ENCODE data around the gene PLCB1.
"Not testable (repeated sequence)": the region's sequence is repeated elsewhere in the genome, so short reads cannot be mapped to it uniquely, and the experiment has no call there.

PLCB1 gene

DNA sequence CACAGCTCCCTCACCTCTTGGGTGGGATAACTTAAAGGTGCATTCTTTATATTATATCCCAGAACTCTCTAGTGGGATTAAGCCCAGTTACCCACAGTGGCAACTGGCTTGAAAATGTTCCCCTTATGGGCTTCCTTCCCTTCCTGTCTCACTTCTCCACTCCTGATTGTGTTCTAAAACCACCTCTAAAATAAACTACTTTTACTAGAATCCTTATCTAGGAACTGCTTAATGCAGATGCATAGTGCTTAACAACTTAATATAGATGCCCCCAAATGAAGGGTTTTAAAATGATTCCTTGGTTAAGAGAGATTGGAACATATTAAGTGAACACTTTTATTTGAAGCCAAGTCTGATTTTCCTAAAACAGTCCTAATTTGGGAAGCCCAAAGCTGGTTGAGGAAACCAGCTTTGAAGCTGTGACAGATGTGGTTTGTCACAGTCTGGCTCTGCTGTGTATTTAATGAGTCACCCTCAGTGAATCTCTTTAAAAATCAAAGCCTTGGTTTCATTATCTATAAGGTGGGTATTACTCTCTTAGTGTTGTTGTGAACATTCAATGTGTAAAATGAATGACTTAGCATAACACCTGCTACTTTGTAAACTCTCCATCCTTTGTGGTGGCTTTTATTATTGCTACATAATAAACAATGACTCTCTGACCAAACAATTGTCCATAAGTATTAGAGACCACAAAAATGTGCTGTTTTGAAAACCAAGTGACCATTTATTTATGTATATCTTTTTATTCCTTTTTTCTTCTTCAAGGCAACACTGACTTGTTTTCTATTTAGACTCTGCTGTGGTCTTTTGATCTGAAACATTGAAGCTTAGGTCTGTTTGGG lies 24.4 kb downstream of the PLCB1 start:
- no peak for DNase-seq (ENCODE audit: low read depth in 2 of 2, low spot score in 1 of 2)

DNA sequence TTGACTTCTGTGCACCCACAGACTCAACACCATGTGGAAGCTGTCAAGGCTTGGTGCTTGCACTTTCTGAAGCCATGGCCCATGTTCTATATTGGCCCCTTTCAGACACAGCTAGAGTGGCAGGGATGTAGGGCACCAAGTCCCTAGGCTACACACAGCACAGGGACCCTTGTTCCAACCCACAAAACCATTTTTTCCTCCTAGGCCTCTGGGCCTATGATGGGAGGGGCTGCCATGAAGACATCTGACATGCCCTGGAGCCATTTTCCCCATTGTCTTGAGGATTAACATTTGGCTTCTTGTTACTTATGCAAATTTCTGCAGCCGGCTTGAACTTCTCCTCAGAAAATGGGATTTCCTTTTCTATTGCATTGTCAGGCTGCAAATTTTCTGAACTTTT lies 27.2 kb downstream of the PLCB1 start:
- DNase-seq (ENCODE audit: low read depth in 2 of 2, low spot score in 1 of 2): not testable (repeated sequence)

DNA sequence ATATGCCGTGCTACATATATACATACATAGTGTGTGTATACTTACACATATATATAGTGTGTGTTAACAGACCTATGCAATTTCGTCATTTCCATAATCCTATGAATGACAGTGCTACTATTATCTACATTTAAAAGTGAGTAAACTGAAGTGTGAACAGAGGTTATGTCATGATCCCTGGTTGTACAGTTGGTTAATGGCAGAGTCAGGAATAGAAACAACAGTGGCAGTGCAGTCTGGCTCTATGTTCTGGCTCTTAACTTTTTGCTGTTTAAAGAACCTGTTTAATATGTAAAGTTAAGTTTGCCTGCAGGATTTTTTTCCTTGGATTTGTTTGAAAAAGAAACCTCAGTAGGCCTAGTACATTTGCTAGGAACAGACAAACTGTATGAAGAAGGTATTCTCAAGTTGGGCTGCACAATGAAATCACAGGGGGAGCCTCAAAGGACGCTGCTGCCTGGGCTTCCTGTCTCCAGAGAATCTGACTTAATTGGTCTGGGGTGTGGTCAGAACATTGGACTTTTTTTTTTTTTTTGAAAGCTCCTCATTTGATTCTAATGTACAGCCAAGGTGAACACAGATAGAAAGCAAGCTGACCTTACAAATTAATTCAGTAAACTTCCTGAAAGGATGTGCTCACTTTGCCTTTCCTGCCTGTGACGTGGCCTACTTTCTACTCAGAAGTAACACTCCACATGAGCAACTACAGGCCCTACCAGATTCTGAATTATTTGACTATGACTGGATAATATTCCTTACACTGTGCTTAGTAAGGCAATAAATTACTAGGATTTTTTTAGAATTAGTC lies 29.4 kb downstream of the PLCB1 start:
- no peak for DNase-seq (ENCODE audit: low read depth in 2 of 2, low spot score in 1 of 2)

DNA sequence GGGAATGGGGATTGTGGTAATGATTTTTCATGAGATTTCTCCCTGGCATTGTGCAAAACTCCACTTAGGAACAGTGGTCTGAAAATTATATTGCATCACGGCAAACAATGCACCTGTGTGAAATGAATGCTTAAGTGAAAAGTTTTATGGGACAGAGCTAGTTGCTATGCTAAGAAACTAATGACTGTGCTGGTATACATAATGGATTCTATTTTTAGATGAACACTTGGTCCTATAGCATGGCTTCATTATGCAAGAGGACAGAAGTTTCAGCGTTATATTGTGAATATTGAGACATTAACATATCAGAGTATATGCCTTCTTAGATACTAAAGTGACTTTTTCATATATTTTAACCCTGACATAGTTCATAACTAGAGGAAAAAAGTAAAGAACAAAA lies 30.5 kb downstream of the PLCB1 start:
- DNase-seq (ENCODE audit: low read depth in 2 of 2, low spot score in 1 of 2): no peak

DNA sequence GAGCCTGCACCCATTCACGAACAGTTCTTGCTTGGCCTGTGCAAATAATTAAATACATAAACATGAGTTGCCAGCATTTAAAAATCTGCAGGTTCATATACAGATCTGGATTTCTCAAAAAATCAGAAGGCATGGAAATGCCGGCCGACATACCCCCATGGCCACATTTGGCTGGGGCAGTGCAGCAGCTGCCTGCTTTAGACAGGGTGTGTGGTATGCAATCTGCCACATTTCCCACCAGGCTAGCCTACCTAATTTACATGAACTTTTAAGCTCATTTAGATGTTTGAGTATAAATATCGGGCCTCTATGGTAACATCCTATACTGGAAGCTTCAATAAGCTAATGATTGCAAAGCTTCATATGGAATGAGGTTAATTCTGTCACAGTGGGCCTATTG lies 31.5 kb downstream of the PLCB1 start:
- DNase-seq (ENCODE audit: low read depth in 2 of 2, low spot score in 1 of 2): no peak

DNA sequence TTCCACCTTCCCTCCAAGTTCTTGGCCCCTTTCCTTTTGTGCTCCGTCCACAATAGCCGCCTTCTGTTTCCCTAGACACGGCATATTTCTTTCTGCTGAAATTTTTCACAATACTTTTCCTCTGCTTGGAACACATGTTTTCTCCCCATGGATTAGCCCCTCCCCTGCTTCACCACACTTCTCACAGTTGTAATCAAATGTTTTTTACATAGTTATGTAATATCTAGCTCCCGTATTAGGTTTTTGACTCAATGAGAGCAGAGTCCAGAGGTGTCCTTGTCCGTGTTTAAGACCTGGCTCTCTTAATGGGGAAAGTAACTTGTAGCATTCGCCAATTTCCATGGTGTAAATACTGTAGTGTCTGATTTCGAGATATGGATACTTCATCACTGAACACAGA lies 34.7 kb downstream of the PLCB1 start:
- DNase-seq (ENCODE audit: low read depth in 2 of 2, low spot score in 1 of 2): no peak

DNA sequence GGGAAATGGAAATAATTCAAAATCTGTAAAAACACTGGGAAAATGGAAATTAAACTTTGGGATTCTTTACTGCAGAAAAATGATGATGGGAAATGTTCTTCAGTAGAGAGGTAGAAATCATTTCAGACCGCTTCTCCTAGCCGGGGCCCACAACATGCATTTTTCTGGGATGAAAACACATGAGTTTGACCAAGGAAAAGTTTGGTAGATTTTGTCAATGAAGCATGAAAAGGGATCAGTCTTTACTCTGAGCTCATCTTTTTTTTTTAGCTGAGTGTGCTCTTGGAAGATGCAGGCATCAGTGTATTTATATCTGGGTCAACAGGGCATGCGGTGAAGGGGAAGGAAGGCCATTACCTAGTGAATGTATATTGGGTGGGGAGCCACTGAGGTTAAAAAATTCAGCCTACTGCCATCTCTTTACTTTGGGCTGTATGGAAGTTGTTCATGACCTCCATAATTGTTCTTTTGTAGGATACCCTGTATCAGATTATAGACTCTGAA lies 36.8 kb downstream of the PLCB1 start:
- DNase-seq (ENCODE audit: low read depth in 2 of 2, low spot score in 1 of 2): no peak

DNA sequence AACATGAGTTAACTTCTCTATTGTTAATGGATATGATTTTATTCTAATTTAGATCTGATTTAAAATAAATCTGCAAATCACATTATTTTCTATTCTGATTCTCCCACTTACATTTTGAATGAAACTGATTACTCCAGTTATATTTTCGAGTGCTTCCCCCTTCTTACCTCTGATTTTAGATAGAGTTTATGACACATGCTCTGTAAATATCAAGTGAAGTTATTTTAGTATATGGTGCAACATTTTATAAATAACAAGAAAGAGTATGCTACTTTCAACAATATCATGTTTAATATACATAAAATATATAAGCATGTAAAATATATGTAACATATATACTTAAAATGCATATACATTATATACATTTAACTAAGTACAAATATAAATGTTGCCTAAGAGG lies 38.9 kb downstream of the PLCB1 start:
- DNase-seq (ENCODE audit: low read depth in 2 of 2, low spot score in 1 of 2): no peak

DNA sequence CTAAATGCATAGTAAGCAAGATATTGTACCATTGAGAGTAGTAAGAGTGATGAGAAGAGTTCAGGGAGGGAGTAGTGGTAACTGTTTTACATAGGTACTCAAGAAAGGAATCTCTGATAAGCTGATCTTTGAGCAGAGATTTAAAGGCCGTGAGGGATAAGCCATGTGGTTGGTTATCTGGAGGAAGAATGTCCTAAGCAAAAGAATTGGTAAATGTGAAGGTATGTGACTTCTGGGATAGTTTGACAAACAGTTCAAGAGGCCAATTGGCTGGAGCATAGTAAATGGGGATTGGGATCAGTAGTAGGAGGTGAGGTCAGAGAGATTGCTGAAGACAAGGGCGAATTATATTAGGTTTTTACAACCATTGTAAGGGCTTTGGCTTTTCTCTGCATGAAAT lies 40.1 kb downstream of the PLCB1 start:
- no peak for DNase-seq (ENCODE audit: low read depth in 2 of 2, low spot score in 1 of 2)

DNA sequence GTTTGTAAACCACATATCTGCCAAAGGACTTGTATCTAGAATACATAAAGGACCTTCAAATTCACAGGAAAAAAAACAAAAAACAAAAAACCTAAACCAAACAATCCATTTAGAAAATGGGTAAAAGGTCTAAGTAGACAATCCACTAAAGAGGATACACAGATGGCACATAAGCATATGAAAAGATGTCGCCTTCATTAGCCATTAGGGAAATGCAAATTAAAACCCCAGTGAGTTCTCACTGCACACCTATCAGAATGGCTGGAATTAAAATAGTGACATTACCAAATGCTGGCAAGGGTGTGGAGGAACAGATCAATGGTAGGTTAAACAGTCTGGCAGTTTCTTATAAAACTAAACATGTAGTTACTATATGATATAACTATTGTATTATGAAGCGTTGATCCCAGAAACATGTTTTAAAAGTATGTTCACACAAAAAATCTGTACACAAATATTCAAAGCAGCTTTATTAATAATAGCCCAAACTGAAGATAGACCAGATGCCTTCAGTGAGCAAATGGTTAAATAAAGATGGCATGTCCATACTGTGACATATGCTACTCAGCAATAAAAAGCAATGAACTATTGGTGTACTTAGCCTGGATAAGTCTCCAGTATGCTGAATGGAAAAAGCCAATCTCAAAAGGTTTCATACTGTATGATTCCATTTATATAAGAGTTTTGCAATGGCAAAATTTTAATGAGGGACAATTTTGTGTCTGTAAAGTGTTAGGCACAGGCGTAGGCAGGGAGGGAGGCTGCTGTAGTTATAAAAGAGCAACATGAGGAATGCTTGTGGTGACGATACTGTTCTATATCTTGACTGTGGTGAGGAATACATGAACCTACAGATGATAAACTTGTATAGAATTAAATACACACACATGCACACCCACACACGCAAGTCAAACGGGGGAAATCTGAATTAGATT lies 43.9 kb downstream of the PLCB1 start:
- DNase-seq (ENCODE audit: low read depth in 2 of 2, low spot score in 1 of 2): no peak

DNA sequence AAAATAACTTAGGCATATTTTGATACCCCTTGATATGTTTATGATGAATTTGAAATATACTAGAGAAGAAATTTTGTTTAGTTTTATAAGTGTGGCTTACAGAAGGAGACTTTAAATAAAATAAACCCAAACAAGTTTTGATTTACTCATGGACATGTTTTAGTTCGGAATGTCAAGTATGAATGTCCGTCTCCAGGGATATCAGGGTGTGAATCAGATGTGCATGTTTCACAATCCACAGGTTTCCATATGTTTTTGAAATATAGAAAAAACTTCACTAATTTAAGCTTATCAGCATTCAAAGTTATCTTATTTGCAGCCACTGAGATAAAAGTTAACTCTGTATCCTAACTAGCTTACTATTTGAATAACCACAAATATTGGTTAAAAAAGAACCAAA lies 51.5 kb downstream of the PLCB1 start:
- DNase-seq (ENCODE audit: low read depth in 2 of 2, low spot score in 1 of 2): no peak

DNA sequence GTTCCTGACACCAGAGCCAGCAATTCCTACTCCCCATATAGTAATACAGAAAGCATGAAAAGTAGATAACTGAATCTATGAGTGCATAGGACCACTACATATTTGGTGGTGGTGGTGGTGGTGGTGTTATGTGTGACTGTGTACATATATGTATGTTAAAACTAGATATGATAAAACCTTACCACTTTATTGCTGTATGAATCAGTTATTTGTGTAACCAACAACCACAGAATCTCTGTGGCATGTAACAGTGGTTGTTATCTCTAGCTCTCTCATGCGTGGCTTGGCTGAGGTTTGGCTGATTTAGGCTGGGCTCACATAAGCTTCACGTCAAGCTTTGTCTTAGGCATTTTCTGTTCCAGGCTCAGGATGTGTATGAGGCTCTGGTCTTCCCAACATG lies 55.7 kb downstream of the PLCB1 start:
- no peak for DNase-seq (ENCODE audit: low read depth in 2 of 2, low spot score in 1 of 2)

DNA sequence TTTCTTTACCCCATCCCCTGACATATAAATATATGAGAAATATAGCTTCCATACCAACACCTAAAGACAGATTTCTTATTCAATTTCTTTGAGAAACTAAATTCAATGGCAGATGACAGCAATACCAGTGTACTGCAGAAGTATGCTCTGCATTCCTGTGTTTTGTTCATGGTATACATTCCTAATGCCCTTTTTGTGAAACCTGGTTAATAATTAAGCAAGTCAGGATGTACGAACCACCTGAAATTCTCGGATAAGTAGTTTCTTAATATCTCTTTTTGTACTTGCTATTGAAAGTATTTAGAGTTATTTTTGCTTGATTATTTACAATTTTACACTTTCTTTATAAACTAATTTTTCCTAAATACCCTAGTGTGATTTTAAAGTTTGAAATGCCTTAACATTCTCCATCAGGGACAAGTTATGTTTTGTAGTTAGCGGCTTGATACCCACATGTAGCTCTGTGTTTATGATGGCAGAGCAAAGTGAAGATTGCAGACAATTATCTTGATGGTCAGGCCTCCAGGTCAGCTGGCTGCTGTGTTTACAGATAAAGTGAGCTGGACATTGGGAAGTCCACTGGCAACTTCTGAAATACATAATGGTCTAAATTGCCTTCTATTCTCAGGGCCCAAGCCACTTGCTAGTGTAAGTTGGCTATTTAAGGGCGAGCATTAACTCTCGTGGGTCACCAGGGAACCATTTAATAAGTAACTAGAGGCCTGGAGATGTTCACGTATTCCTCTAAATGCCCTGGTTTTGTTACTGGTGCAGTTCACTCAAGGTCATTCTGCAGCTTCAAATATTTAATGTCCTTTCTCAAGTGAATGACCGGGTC lies 58.2 kb downstream of the PLCB1 start:
- no peak for DNase-seq (ENCODE audit: low read depth in 2 of 2, low spot score in 1 of 2)

DNA sequence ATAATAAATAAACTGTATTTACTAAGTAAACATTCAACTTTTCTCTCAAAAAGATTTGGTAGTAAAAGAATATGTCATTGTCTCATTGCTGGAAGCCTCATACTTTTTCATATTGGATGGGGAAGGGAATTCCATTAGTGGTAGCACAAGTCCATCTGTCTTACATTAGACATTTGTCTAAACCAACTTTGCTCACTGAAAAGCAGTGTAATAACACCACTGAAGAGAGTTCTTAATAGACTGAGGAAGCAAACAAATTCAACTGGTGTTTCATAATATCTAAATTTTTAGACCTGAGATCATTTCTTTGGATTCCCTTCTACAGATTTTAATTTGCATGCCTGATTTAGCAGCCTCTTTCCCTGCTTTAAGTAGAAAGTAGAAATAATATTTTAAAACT lies 62.7 kb downstream of the PLCB1 start:
- no peak for DNase-seq (ENCODE audit: low read depth in 2 of 2, low spot score in 1 of 2)

DNA sequence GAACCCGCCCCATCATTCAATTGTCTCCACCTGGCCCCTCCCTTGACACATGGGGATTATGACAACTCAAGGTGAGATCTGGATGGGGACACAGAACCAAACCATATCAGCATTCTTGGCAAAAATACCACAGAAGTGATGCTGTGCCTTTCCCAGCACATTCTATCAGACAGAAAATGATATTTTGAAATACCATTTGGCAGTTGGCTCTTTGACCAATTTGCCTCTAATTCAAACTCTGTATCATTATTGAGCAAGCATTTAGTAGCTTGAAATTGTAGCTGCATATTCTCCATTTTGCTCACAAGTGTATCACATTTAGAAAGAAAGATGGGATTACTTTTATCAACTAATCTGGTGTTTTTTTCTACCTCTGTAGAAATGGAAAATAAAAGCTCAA lies 64.0 kb downstream of the PLCB1 start:
- no peak for DNase-seq (ENCODE audit: low read depth in 2 of 2, low spot score in 1 of 2)

DNA sequence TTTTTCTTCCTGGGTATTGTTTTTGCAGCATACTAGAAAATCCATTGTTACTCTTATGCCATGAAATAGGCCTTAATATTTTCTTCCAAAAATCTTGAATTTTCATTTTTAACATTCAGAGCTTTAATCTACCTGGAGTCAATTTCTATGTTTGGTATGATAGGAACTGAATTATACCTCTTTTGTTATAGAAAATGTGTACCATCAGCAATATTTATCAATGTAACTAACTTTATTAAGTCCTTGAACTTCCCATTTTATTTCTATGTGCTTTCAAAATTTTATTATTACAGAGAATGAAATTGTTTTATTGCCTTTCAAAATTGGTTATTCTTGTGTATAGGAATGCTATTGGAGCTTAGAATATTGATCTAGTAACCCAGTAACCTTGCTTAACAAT lies 68.2 kb downstream of the PLCB1 start:
- DNase-seq (ENCODE audit: low read depth in 2 of 2, low spot score in 1 of 2): no peak

DNA sequence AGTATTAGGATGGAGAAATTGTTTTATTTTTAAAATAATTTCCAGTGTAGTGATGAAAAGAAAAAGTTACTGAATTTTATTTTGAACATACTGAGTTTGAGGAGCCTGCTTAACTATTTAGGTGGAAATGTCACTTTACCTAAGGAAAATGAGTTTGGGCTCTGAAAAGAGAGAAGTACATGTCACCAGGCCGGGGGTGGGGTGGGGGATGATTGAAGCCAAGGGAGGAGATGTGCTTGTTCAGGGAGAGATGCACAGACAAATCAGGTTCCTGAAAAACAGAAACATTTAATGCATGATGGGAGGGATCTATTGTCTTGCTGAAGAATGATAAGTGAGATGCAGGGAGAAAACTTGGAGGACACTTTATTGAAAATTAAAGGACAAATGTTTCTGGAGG lies 71.3 kb downstream of the PLCB1 start:
- no peak for DNase-seq (ENCODE audit: low read depth in 2 of 2, low spot score in 1 of 2)

DNA sequence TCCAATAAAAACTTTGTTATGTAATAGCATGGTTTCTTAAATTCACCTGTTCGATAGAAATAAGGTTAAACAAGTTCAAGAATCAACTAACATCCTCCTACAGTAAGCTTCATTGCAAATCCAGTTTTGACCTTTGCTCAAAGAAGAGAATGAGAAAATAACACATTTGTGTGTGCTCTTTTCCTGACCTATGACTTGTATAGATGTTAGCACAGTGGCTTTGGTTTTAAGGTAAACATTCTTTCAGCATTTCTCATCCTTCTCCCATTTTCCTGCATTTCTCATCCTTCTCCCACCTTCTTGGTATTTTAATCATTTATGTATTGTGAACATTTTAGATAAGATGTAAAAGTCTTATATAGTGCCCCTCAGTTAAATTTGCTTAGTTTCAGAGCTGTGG lies 73.9 kb downstream of the PLCB1 start:
- DNase-seq (ENCODE audit: low read depth in 2 of 2, low spot score in 1 of 2): no peak

DNA sequence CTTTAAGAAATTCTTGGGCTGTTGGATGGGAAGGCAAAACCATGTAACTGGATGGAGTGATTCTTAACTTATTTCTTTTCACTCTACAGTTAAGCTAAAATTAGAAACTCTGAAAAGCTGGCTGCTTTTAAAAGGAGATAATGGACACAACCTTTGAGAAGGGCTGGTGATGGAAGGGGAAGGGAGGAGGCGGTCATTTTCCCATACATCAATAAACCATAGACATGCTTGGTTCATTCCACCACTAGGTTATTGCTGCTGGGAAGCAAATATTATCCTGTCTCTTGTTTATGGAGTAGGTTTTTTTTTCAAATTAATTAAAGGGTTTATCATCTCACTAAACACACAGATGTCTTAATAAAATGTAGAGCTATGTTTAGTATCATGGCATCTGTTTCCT lies 76.2 kb downstream of the PLCB1 start:
- no peak for DNase-seq (ENCODE audit: low read depth in 2 of 2, low spot score in 1 of 2)

DNA sequence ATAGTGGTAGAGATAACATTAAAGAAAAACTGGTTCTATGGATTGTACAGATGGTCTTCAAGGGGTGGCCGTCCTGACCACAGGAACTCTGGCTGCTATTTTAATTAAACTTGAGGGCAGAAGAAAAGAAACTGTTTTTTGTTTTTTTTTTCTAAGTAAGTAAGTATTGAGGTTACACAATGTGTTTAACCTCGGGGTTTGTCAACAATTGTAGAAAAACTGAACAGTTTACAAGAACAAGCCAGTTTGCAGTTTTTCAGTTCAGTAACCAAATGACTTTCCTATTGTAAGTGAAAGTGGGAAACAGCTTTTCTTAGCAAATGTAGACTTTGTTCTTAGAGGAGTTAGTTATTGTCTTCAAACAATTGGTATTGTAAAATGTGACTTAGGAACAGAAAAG lies 77.0 kb downstream of the PLCB1 start:
- no peak for DNase-seq (ENCODE audit: low read depth in 2 of 2, low spot score in 1 of 2)

Data from stimulated activated CD8-positive, alpha-beta memory T cell treated with anti-CD3 and anti-CD28 coated beads, Interleukin-4, amount 100 ng/mL, for 1 hour (primary cell).